Measurements from ENCODE around the gene ZFHX3.
"Not testable (repeated sequence)": the region's sequence is repeated elsewhere in the genome, so short reads cannot be mapped to it uniquely, and the experiment has no call there.

The ZFHX3 gene

DNA sequence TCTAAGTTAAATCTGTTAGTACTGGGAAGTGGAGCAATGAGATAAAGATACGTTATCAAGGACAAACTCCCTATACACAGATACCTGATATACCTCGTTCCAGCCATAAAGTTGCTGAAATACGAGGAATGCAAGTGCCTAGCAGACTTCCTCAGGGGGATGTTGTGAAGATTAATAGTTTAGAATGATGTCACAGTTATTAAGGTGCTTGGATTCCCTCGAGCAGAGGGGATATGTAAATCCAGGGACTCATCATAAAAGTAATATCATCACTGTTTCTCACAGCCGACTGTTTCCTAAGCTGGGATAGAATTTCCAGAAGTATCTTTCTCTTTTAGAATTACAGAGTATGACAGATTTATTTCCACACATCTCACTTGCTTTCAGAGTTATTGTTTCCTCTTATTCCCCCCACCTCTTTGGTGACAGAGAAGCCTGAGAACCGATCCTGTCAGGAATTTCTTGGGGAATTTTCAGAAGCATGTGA is 28.4 kb upstream of the ZFHX3 start:
- TF ChIP-seq PKNOX1 (IDR thresholded peaks at IDR 0.05) (peak; percentile 67), ELF4 (IDR thresholded peaks at IDR 0.05) (no peak)
- CTCF ChIA-PET = no interaction called here
- no peak for DNase-seq (ENCODE audit: extremely low spot score)
- POLR2A ChIA-PET = no interaction called here

- TF ChIP-seq LEF1 (IDR thresholded peaks at IDR 0.05; ENCODE audit: borderline replicate concordance) (no peak), HDGF (IDR thresholded peaks at IDR 0.05; ENCODE audit: borderline replicate concordance) (no peak), TARDBP (IDR thresholded peaks at IDR 0.05) (no peak)
- DNase-seq (ENCODE audit: extremely low spot score) = no peak
- CTCF ChIA-PET = no interaction called here
- POLR2A ChIA-PET = no interaction called here
Observed at GRCh38 chr16:73074382-73074781, 26.5 kb upstream of the ZFHX3 start.

DNA sequence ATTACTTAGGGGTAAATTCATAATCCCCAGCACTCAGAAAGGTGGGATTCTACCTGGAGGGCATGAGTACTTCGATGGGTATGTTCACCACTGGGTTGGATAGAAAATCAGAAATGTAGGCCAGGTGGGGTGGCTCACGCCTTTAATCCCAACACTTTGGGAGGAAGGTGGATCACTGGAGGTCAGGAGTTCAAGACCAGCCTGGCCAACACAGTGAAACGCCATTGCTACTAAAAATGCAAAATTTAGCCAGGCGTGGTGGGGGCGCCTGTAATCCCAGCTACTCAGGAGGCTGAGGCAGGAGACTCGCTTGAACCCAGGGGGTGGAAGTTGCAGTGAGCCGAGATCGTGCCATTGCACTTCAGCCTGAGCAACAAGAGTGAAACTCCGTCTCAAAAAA is 24.1 kb upstream of the ZFHX3 start:
- ChIA-PET CTCF (interaction anchor here (0.6 to 0.9 kb wide), 2 partner anchors 25 to 240 kb away, joined by 3 read pairs; no protein-coding TSS in a partner anchor), POLR2A (interaction anchor here (1.2 kb wide), 1 partner anchor 24 kb away, joined by 4 read pairs; no protein-coding TSS in a partner anchor)
- not testable (repeated sequence) for DNase-seq (ENCODE audit: extremely low spot score)

DNA sequence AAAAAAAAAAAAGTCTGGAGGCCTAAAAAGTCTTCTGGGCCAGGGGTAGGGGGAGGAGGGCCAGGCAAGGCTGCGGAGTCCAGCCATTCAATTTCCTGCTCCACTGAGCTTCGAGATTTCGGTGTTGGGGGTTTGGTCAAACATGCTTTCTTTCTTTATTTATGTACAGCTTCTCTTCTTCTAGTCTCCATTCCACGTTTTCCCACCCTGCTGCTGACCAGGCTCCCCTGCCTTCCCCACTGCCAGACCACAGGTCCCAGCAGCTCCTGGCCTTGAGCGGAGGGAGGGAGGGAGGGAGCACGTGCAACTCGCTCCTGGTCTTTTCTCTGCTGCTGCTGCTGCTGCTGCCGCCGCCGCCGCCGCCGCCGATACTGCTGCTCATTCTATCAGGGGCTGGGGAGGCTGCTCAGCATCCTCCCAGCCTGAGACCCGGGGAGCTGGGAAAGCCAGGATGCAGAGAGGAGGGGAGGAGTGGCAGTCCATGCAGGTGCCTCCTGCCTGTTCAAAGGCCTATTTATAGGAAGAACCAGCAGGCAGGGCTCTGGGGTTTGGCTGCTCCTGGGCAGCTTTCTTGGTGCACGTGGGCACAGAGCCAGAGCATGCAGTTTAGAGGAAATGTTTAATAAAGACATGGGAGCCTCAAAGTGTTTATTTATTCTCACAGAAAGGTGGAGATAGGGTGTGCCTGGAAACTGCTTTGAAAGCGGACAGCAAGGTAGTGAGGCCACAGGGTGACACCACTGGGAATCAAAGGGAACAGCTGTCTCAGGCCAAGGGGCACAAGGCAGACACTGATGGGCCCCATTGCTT is 23.4 kb upstream of the ZFHX3 start:
- CTCF ChIA-PET = interaction anchor here (0.9 kb wide), 1 partner anchor 239 kb away, joined by 3 read pairs; no protein-coding TSS in a partner anchor
- no peak for TF ChIP-seq CTBP1 (IDR thresholded peaks at IDR 0.05; ENCODE audit: borderline replicate concordance)
- no peak for TF ChIP-seq FOXA1 (IDR thresholded peaks at IDR 0.05)
- peak; percentile 76 for TF ChIP-seq L3MBTL2 (conservative IDR thresholded peaks at IDR 0.05)
- DNase-seq (ENCODE audit: extremely low spot score) = no peak
- POLR2A ChIA-PET = interaction anchor here (1.2 to 1.4 kb wide), 3 partner anchors 21 to 32 kb away, joined by 3 to 6 read pairs (median 4); no protein-coding TSS in a partner anchor

GRCh38 chr16:73069581-73070262 is 21.8 kb upstream of the ZFHX3 start:
- CTCF ChIA-PET = interaction anchor here (0.9 kb wide), 2 partner anchors 13 to 19 kb away, joined by 3 read pairs; no protein-coding TSS in a partner anchor
- POLR2A ChIA-PET = interaction anchor here (0.7 to 1.4 kb wide), 6 partner anchors 13 to 107 kb away, joined by 3 to 6 read pairs (median 4); no protein-coding TSS in a partner anchor
- DNase-seq (ENCODE audit: extremely low spot score) = no peak
- TF ChIP-seq FOXA1 (IDR thresholded peaks at IDR 0.05) = no peak

DNA sequence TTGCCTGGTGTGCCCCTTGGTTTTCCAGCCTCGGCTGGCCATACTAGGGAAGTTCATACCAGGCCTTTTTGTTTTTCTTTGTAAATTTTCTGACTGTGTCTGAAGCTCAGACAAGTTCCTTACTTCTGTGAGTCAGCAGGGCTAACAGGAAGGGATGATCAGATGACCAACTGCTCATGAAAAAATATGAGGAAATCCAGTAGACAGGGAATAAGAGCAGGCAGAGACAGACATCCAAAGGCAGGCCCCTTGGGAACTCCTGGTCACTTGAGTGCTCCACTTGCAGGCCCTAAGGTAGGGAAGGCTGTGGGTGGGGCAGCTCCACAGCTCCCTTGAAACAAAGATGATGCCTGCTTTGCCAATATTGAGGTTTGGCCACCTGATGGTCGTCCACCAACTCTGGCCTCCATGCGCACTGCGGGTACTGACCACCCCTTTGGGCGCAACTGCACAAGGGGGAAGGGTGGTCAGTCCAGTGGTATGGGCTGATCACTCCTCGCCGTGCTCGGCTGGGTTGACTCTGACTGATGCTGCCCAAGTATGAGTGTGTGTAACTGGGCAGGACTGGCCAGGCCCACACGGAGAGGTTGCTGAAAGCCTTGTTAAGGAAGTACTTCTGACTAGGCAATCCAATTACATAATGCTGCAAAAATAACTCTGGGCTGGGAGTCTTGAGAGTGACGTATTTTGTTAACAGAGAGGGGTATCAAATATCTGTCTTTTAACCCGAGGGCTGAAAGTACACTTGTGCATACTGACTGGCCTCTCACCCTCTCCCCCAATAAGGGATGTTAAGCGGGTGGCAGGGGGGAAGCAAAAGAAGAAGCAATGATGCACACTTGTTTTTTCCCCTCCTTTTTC is 20.8 kb upstream of the ZFHX3 start:
- POLR2A ChIA-PET = interaction anchor here (1.1 to 1.3 kb wide), 3 partner anchors 14 to 108 kb away, joined by 3 to 4 read pairs (median 3); no protein-coding TSS in a partner anchor
- TF ChIP-seq TARDBP (IDR thresholded peaks at IDR 0.05) = no peak
- no peak for TF ChIP-seq FOXK2 (IDR thresholded peaks at IDR 0.05)
- TF ChIP-seq LEF1 (IDR thresholded peaks at IDR 0.05; ENCODE audit: borderline replicate concordance) = no peak
- TF ChIP-seq CTBP1 (IDR thresholded peaks at IDR 0.05; ENCODE audit: borderline replicate concordance) = no peak; the same call in 1 of the 2 replicates
- no peak for TF ChIP-seq FOXM1 (IDR thresholded peaks at IDR 0.05; ENCODE audit: borderline replicate concordance)
- TF ChIP-seq BHLHE40 (IDR thresholded peaks at IDR 0.05; ENCODE audit: borderline replicate concordance) = no peak
- TF ChIP-seq SP1 (IDR thresholded peaks at IDR 0.05) = no peak
- TF ChIP-seq NFRKB (IDR thresholded peaks at IDR 0.05) = no peak
- TF ChIP-seq SUZ12 (IDR thresholded peaks at IDR 0.05) = no peak
- DNase-seq (ENCODE audit: extremely low spot score) = peak; percentile 76
- CTCF ChIA-PET = interaction anchor here (0.9 kb wide), 1 partner anchor 18 kb away, joined by 3 read pairs; no protein-coding TSS in a partner anchor

DNA sequence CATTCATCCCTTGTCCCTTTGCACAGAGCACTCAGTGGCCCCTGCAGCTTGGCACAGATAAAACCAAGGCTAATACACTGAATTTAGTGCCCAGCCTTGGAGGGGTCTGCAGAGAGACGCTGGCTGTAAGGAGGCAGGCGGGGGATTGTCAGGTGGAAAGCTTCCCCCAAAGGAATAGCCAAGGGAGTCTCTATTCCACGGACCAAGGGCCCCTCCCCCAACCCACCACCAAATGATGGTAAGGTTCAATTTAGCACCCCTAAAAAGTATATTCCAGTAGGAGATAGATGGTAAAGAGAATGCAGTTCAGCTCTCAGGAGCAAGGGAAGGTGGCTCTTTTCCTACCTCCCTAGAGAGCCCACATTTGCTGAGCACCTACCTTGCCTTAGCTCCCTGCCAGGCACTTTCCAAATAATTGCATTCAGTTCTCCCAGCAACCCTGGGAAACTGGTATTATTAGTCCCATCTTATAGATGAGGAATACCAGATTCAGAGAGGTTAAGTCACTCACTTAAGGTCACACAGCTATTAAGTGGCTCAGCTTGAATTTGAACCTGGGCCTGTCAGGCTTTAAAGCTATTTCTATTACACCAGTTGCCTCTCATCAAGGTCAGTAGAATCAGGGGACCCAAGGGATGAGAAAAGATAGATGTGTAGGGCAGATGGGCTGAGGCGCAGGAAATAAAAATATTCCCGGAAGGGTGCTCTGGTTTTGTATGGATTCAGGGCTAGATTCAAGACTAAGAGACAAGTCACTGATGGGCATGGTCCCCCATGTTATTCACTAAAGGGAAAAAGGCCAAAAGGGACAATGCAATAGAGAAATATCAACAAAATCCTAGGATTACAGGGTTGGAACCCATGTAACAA is 20.0 kb upstream of the ZFHX3 start:
- ChIA-PET POLR2A (no interaction called here), CTCF (no interaction called here)
- DNase-seq (ENCODE audit: extremely low spot score) = no peak
- TF ChIP-seq CTBP1 (IDR thresholded peaks at IDR 0.05; ENCODE audit: borderline replicate concordance) = no peak
- TF ChIP-seq FOXM1 (IDR thresholded peaks at IDR 0.05; ENCODE audit: borderline replicate concordance) = no peak
- no peak for TF ChIP-seq ARNT (IDR thresholded peaks at IDR 0.05)
- no peak for TF ChIP-seq HDGF (IDR thresholded peaks at IDR 0.05; ENCODE audit: borderline replicate concordance)
- TF ChIP-seq SUZ12 (IDR thresholded peaks at IDR 0.05) = no peak
- no peak for TF ChIP-seq PKNOX1 (IDR thresholded peaks at IDR 0.05)
- no peak for TF ChIP-seq FOXA1 (IDR thresholded peaks at IDR 0.05)
- TF ChIP-seq SP1 (IDR thresholded peaks at IDR 0.05) = no peak
- TF ChIP-seq L3MBTL2 (conservative IDR thresholded peaks at IDR 0.05) = no peak
- TF ChIP-seq ELF4 (IDR thresholded peaks at IDR 0.05) = no peak
- no peak for TF ChIP-seq LEF1 (IDR thresholded peaks at IDR 0.05; ENCODE audit: borderline replicate concordance)
- TF ChIP-seq ZNF384 (IDR thresholded peaks at IDR 0.05) = no peak
- TF ChIP-seq TARDBP (IDR thresholded peaks at IDR 0.05) = no peak
- TF ChIP-seq FOXK2 (IDR thresholded peaks at IDR 0.05) = no peak
- TF ChIP-seq NFRKB (IDR thresholded peaks at IDR 0.05) = no peak
- no peak for TF ChIP-seq BHLHE40 (IDR thresholded peaks at IDR 0.05; ENCODE audit: borderline replicate concordance)
